Bronchial epithelial cell (primary cell): ENCODE data around the gene CDH6. TPM values are rescaled to one million over a fixed set of nuclear protein-coding genes. Genes with fewer than 3 reads are reported as not detected.

Experiments used
- DNase-seq: peaks from one replicate; pipeline ENCODE4 v3.0.0-alpha.2; 2010; ENCODE audit warnings: low read depth
- FAIRE-seq: peaks from 2 replicates; lab custom pipeline; 2011; peaks lifted over from hg19 to GRCh38; lab: Jason Lieb, UNC
- H3K27me3 ChIP-seq: 2 replicates; pipeline ENCODE4 v1.5.1; 2011; ENCODE audit warnings: low read length; ENCODE audit not compliant: control insufficient read depth, insufficient read depth
- H3K36me3 ChIP-seq: 2 replicates; pipeline ENCODE4 v1.5.1; 2011; ENCODE audit warnings: low read length; ENCODE audit not compliant: control insufficient read depth, insufficient read depth
- H3K4me3 ChIP-seq: 2 replicates; pipeline ENCODE4 v1.5.1; 2011; ENCODE audit warnings: mild to moderate bottlenecking, low read depth, low read length, control low read depth
- total RNA-seq: library from RNA; depleted of rRNA; stranded (reverse); fragments of >200 nt; gene quantifications from 2 replicates; pipeline ENCODE4 v1.2.1, GENCODE V29; 2014
- TF ChIP-seq, protein P1 (sequence below): IDR thresholded peaks from 2 replicates; pipeline ENCODE4 v1.5.1; 2011; ENCODE audit warnings: mild to moderate bottlenecking, moderate library complexity, low read length, control low read depth, inconsistent platforms; ENCODE audit not compliant: insufficient read depth, severe bottlenecking

Gene CDH6
- total RNA-seq, 1 donor from 2014 or later, result 9.5 TPM

DNA sequence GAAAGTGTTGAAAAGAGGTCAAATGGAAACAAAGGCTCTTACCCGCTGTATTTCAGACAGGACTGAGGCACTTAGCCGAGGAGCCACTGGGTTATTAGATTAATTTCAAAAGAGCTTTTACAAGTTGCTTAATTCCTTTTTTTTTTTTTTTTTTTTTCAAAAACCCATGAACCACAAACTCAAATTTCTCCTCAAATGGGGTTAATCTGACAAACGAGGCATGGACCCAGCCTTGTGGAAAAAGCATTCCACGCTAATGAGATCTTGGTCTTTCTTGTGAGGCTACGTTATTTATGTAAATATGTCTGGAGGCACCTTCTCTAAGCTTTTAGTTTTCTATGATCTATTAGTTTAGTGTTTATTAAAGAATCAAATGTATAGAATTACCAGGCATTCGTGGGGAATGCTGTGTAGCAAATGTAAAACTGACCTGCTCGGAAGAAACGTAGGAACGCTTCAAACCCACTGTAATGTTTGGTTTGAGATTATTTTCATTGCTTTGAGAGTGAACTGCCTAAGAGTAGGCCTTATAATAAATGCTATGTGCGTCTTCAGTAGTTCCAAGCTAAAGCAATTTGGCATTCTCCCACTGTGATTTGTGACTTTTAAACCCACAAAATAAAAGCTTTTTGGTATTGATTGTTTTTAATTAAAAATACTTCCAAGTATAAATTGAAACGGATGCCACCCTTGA is 134.7 kb downstream of the CDH6 start:
- FAIRE-seq, result no peak
- TF ChIP-seq, protein P1, sequence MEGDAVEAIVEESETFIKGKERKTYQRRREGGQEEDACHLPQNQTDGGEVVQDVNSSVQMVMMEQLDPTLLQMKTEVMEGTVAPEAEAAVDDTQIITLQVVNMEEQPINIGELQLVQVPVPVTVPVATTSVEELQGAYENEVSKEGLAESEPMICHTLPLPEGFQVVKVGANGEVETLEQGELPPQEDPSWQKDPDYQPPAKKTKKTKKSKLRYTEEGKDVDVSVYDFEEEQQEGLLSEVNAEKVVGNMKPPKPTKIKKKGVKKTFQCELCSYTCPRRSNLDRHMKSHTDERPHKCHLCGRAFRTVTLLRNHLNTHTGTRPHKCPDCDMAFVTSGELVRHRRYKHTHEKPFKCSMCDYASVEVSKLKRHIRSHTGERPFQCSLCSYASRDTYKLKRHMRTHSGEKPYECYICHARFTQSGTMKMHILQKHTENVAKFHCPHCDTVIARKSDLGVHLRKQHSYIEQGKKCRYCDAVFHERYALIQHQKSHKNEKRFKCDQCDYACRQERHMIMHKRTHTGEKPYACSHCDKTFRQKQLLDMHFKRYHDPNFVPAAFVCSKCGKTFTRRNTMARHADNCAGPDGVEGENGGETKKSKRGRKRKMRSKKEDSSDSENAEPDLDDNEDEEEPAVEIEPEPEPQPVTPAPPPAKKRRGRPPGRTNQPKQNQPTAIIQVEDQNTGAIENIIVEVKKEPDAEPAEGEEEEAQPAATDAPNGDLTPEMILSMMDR, result no peak
- no peak overlapping the region for H3K4me3 ChIP-seq

GRCh38 chr5:31329715-31330114 is 136.2 kb downstream of the CDH6 start:
- FAIRE-seq, result no peak
- no peak for DNase-seq
- H3K36me3 ChIP-seq, result no peaks in the 10 kb centered on the region
- TF ChIP-seq, protein P1, result no peak
- peaks cover 2% of the 10 kb centered on the region for H3K27me3 ChIP-seq
- no peak overlapping the region for H3K4me3 ChIP-seq

More for the DNA sequence above, 134.7 kb downstream of the CDH6 start:
- no peak for DNase-seq
- H3K36me3 ChIP-seq, result no peaks in the 10 kb centered on the region
- H3K27me3 ChIP-seq, result peaks cover 2% of the 10 kb centered on the region

DNA sequence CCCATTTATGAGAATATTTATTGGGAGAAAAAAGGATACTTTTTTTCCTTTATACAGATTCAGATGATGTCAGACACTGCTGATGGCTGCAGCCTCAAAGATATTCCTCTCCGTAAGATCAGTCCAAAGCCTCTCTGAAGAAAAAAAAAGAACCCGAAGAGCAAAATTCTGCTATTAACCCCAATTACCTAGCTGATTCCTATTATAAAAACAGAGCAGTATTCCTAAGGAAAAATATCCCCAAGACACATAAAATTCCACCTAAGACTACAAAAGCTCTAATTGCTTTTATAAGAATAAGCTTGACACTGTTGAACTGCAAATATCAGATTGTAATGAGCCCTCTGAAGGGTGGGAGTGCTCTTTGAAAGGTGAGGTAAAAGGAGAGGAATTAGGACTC is 138.7 kb downstream of the CDH6 start:
- Histone ChIP-seq H3K27me3 (peaks cover 2% of the 10 kb centered on the region), H3K36me3 (no peaks in the 10 kb centered on the region), H3K4me3 (no peak overlapping the region)
- DNase-seq, result no peak
- TF ChIP-seq, protein P1, result no peak
- FAIRE-seq, result no peak

DNA sequence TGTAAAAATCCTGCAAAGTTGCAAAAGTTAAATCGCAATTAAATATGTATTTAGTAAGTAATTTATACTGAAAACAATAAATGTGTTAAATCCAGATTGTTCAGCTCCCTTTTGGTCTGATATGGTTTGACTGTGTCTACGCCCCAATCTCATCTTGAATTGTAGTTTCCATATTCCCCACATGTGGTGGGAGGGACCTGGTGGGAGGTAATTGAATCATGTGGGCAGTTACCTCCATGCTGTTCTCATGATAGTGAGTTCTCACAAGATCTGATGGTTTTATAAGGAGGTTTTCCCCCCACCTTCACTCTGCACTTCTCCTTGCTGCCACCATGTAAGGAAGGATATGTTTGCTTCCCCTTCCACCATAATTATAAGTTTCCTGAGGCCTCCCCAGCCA is 140.0 kb downstream of the CDH6 start:
- TF ChIP-seq, protein P1, result no peak
- Histone ChIP-seq H3K36me3 (no peaks in the 10 kb centered on the region), H3K27me3 (peaks cover 2% of the 10 kb centered on the region), H3K4me3 (no peak overlapping the region)
- FAIRE-seq (no peak), DNase-seq (no peak)

GRCh38 chr5:31334061-31334860 is 140.8 kb downstream of the CDH6 start:
- peaks cover 2% of the 10 kb centered on the region for H3K27me3 ChIP-seq
- no peak for DNase-seq
- FAIRE-seq, result no peak
- TF ChIP-seq, protein P1, result no peak
- no peak overlapping the region for H3K4me3 ChIP-seq
- H3K36me3 ChIP-seq, result no peaks in the 10 kb centered on the region
